Measurements from ENCODE around the gene TNNI3. TPM values are rescaled to one million over a fixed set of nuclear protein-coding genes. Genes with fewer than 3 reads are reported as not detected.

Gene TNNI3
- total RNA-seq, 1 experiment from 2014 or later, result 14.6 TPM

GRCh38 chr19:55174425-55175116 lies 17.0 kb upstream of the TNNI3 start:
- intact Hi-C loops (cut with micrococcal nuclease; ENCODE audit: unreplicated experiment), result no loop called here
- ATAC-seq (no peak), DNase-seq (ENCODE audit: low read depth, low spot score) (no peak)
- TF ChIP-seq SIN3A (IDR thresholded peaks at IDR 0.05; ENCODE audit: borderline replicate concordance, insufficient read depth, low read depth, low read length) (no peak), POLR2AphosphoS5 (IDR thresholded peaks at IDR 0.05; ENCODE audit: low read depth, low read length) (no peak), TCF7L2 (IDR thresholded peaks at IDR 0.05; ENCODE audit: low read depth, low read length) (no peak), REST (IDR thresholded peaks at IDR 0.05; ENCODE audit: insufficient read depth in 1 of 2, low read depth in 2 of 2, low read length in 1 of 2) (no peak), CTCF (IDR thresholded peaks at IDR 0.05) (no peak)
- H3K27me3 ChIP-seq (ENCODE audit: control insufficient read depth, insufficient read depth, low read length), result no peaks in the 10 kb centered on the region
- no peaks in the 10 kb centered on the region for H3K36me3 ChIP-seq (ENCODE audit: control insufficient read depth, insufficient read depth, low read length)
- no peaks in the 10 kb centered on the region for H3K9me3 ChIP-seq (ENCODE audit: control insufficient read depth, insufficient read depth, low read depth, low read length)
- CTCF ChIA-PET, result interaction anchor here (0.5 to 0.8 kb wide), 3 partner anchors 14 to 33 kb away, joined by 3 to 8 read pairs (median 6); no protein-coding TSS in a partner anchor
- POLR2A ChIA-PET, result no interaction called here
- in situ Hi-C loops (cut with HindIII; ENCODE audit: low pct_unique_long_range_greater_than_20kb, low sequenced_read_pairs), result no loop called here
- H3K4me3 ChIP-seq (ENCODE audit: low read depth in 2 of 2, low read length in 2 of 2), result peak overlapping the region; percentile 8 to 61; a peak in 2 of 4 replicates
- peak overlapping the region; percentile 41; the same call in 1 of the 2 replicates for H3K27ac ChIP-seq (ENCODE audit: low read length)
- H3K4me1 ChIP-seq (ENCODE audit: control insufficient read depth, insufficient read depth, low read length), result peaks cover 8% of the 10 kb centered on the region; the same call in 1 of the 2 replicates
- BruUV-seq (replicated peaks), result no TSS peak

GRCh38 chr19:55173714-55174409 lies 16.3 kb upstream of the TNNI3 start:
- H3K9me3 ChIP-seq (ENCODE audit: control insufficient read depth, insufficient read depth, low read depth, low read length), result no peaks in the 10 kb centered on the region
- H3K27ac ChIP-seq (ENCODE audit: low read length), result peak overlapping the region; percentile 80
- peak overlapping the region; percentile 61 to 79 for H3K4me3 ChIP-seq (ENCODE audit: low read depth in 2 of 2, low read length in 2 of 2)
- ChIA-PET CTCF (interaction anchor here (0.5 to 1.0 kb wide), 3 partner anchors 14 to 32 kb away, joined by 6 to 22 read pairs (median 8); no protein-coding TSS in a partner anchor), POLR2A (interaction anchor here (0.7 kb wide), 1 partner anchor 35 kb away, joined by 3 read pairs; the partner anchor contains the start of gene PTPRH)
- no peaks in the 10 kb centered on the region for H3K27me3 ChIP-seq (ENCODE audit: control insufficient read depth, insufficient read depth, low read length)
- intact Hi-C loops (cut with micrococcal nuclease; ENCODE audit: unreplicated experiment) (no loop called here), in situ Hi-C loops (cut with HindIII; ENCODE audit: low pct_unique_long_range_greater_than_20kb, low sequenced_read_pairs) (no loop called here)
- ATAC-seq, result peak; percentile 92
- H3K4me1 ChIP-seq (ENCODE audit: control insufficient read depth, insufficient read depth, low read length), result peaks cover 8% of the 10 kb centered on the region; the same call in 1 of the 2 replicates
- TF ChIP-seq POLR2AphosphoS5 (IDR thresholded peaks at IDR 0.05; ENCODE audit: low read depth, low read length) (0 out of 2 replicates have a peak, but pooled peaks have one; percentile 44), REST (IDR thresholded peaks at IDR 0.05; ENCODE audit: insufficient read depth in 1 of 2, low read depth in 2 of 2, low read length in 1 of 2) (no peak), SIN3A (IDR thresholded peaks at IDR 0.05; ENCODE audit: borderline replicate concordance, insufficient read depth, low read depth, low read length) (0 out of 2 replicates have a peak, but pooled peaks have one; percentile 71)
- peak; percentile 54 for DNase-seq (ENCODE audit: low read depth, low spot score)
- H3K36me3 ChIP-seq (ENCODE audit: control insufficient read depth, insufficient read depth, low read length), result no peaks in the 10 kb centered on the region
- no TSS peak for BruUV-seq (replicated peaks)

Measured in Panc1 (cell line).